SK-N-SH (cell line): ENCODE measurements around the gene HOXD13. TPM values are rescaled to one million over a fixed set of nuclear protein-coding genes. Genes with fewer than 3 reads are reported as not detected.

Experiments
- CTCF ChIA-PET: fragments of 300-600, 350-600 bp; formaldehyde crosslinking; extraction: SDS; loops from one replicate; lab custom pipeline; 2021; lab: Yijun Ruan, JAX
- POLR2A ChIA-PET: fragments of 350-600 bp; sonication (Branson Sonifier 250); formaldehyde crosslinking; extraction: SDS; loops from one replicate; lab custom pipeline; 2020; ENCODE audit warnings: antibody characterized with exemption, inconsistent platforms; lab: Yijun Ruan, JAX
- DNase-seq: peaks from one replicate; pipeline ENCODE4 v3.0.0; 2012
- H2AFZ ChIP-seq: fragments of 200-600 bp; sonication (generic); 2 replicates; pipeline ENCODE4 v1.8.1; 2016; ENCODE audit warnings: antibody characterized with exemption, mild to moderate bottlenecking, low read depth
- H3F3A ChIP-seq: fragments of 200-600 bp; sonication (generic); replicated peaks from 2 replicates; pipeline ENCODE3; 2016; ENCODE audit warnings: antibody characterized with exemption, mild to moderate bottlenecking; ENCODE audit not compliant: insufficient read depth
- H3K27ac ChIP-seq, 2 experiments: fragments of 200-500 bp in 1 of 2; fragments of 200-600 bp in 1 of 2; sonication (Bioruptor generic) in 1 of 2; sonication (generic), shearing (Covaris generic) in 1 of 2; 2 replicates each; pipeline versions ENCODE4 v1.5.1 to v1.6.1; 2014 to 2016; ENCODE audit warnings: low read depth in 2 of 2, inconsistent platforms in 1 of 2, low read length in 1 of 2, mild to moderate bottlenecking in 1 of 2, mixed read lengths in 1 of 2
- H3K27me3 ChIP-seq: fragments of 200-600 bp; sonication (generic), shearing (Covaris generic); 2 replicates; pipeline ENCODE4 v1.6.1; 2016; ENCODE audit warnings: mixed run types; ENCODE audit not compliant: insufficient read depth
- H3K36me3 ChIP-seq, 2 experiments: fragments of 200-500 bp in 1 of 2; fragments of 200-600 bp in 1 of 2; sonication (Bioruptor generic) in 1 of 2; sonication (generic) in 1 of 2; replicated peaks in 1 of 2; 2 replicates each; pipeline versions ENCODE3 to v1.5.1; 2014 to 2016; ENCODE audit warnings: low read length in 1 of 2, mild to moderate bottlenecking in 1 of 2; ENCODE audit not compliant: insufficient read depth in 2 of 2, control insufficient read depth in 1 of 2
- H3K4me1 ChIP-seq, 2 experiments: fragments of 200-500 bp in 1 of 2; fragments of 200-600 bp in 1 of 2; sonication (Bioruptor generic) in 1 of 2; sonication (generic), shearing (Covaris generic) in 1 of 2; 2 replicates each; pipeline versions ENCODE4 v1.5.1 to v1.6.1; 2014 to 2016; ENCODE audit warnings: low read depth in 1 of 2, low read length in 1 of 2, mixed run types in 1 of 2; ENCODE audit not compliant: insufficient read depth in 2 of 2, control insufficient read depth in 1 of 2
- H3K4me2 ChIP-seq: fragments of 200-600 bp; sonication (generic), shearing (Covaris generic); 2 replicates; pipeline ENCODE4 v1.6.1; 2017; ENCODE audit warnings: mixed run types
- H3K4me3 ChIP-seq, 2 experiments: fragments of 200-500 bp in 1 of 2; fragments of 200-600 bp in 1 of 2; sonication (Bioruptor generic) in 1 of 2; sonication (generic), shearing (Covaris generic) in 1 of 2; 2 replicates each; pipeline versions ENCODE4 v1.5.1 to v1.8.1; 2014 to 2016; ENCODE audit warnings: low read depth in 2 of 2, inconsistent platforms in 1 of 2, low read length in 1 of 2, mild to moderate bottlenecking in 1 of 2, mixed read lengths in 1 of 2, moderate library complexity in 1 of 2
- H3K79me2 ChIP-seq: fragments of 200-600 bp; sonication (generic); 2 replicates; pipeline ENCODE4 v1.8.1; 2017; ENCODE audit warnings: mild to moderate bottlenecking; ENCODE audit not compliant: insufficient read depth
- H3K9ac ChIP-seq: fragments of 200-600 bp; sonication (generic); 2 replicates; pipeline ENCODE4 v1.6.1; 2017; ENCODE audit warnings: mixed run types
- H3K9me2 ChIP-seq: fragments of 200-600 bp; sonication (generic); 2 replicates; pipeline ENCODE4 v1.6.1; 2017; ENCODE audit warnings: mixed run types
- H3K9me3 ChIP-seq: fragments of 200-600 bp; sonication (generic); 2 replicates; pipeline ENCODE4 v1.6.1; 2017; ENCODE audit warnings: mixed run types, mild to moderate bottlenecking, moderate library complexity
- H4K20me1 ChIP-seq: fragments of 200-600 bp; sonication (generic); 2 replicates; pipeline ENCODE4 v1.6.1; 2017; ENCODE audit warnings: mild to moderate bottlenecking, mixed run types; ENCODE audit not compliant: insufficient read depth
- CHD2 ChIP-seq: fragments of 150-350 bp; IDR thresholded peaks from 2 replicates; pipeline ENCODE4 v1.6.1; 2018; ENCODE audit warnings: low read length; ENCODE audit not compliant: partially characterized antibody
- EZH2phosphoT487 ChIP-seq: fragments of 200-600 bp; sonication (generic); IDR thresholded peaks from 2 replicates; pipeline ENCODE4 v1.6.1; 2017; ENCODE audit warnings: low read depth, mixed run types, mild to moderate bottlenecking, antibody characterized with exemption, moderate library complexity, borderline replicate concordance
- JUND ChIP-seq: IDR thresholded peaks from 2 replicates; pipeline ENCODE4 v1.4.0; 2012
- MEF2A ChIP-seq: IDR thresholded peaks from 2 replicates; pipeline ENCODE4 v1.4.0; 2012; ENCODE audit warnings: low read depth, borderline replicate concordance
- REST ChIP-seq: IDR thresholded peaks from 2 replicates; pipeline ENCODE4 v1.6.1; 2012; ENCODE audit warnings: mild to moderate bottlenecking, low read depth, low read length, moderate library complexity
- RXRA ChIP-seq: IDR thresholded peaks from 2 replicates; pipeline ENCODE4 v1.4.0; 2012; ENCODE audit warnings: low read depth, mild to moderate bottlenecking, borderline replicate concordance
- TAF1 ChIP-seq: IDR thresholded peaks from 2 replicates; pipeline ENCODE4 v1.6.1; 2012; ENCODE audit warnings: low read depth, mild to moderate bottlenecking, low read length, moderate library complexity, borderline replicate concordance
- USF2 ChIP-seq: fragments of 150-350 bp; IDR thresholded peaks from 2 replicates; pipeline ENCODE4 v1.6.1; 2017; ENCODE audit warnings: antibody characterized with exemption, low read length, low read depth, borderline replicate concordance
- YY1 ChIP-seq: IDR thresholded peaks from 2 replicates; pipeline ENCODE4 v1.4.0; 2012; ENCODE audit warnings: low read depth, mild to moderate bottlenecking
- WGBS: methylation state at CpG from one replicate; pipeline ENCODE4 v1.1.6; 2017; ENCODE audit warnings: low lambda C conversion rate; 5-methylcytosine and 5-hydroxymethylcytosine counted together
- polyA plus RNA-seq, 3 experiments: library from polyadenylated mRNA; depleted of rRNA; stranded (reverse); fragments of >200 nt; gene quantifications; 2 replicates each; pipeline ENCODE4 v1.2.3, GENCODE V29; 2012
- TF ChIP-seq, protein P1 (sequence below): IDR thresholded peaks from 2 replicates; pipeline ENCODE4; 2012
- TF ChIP-seq, protein P2 (sequence below): IDR thresholded peaks from 2 replicates; pipeline ENCODE4 v1.4.0; 2012; ENCODE audit warnings: low read depth, borderline replicate concordance

Gene HOXD13
- polyA plus RNA-seq, 1 of the 3 experiments (the other 2 are of a cell fraction): not detected

DNA sequence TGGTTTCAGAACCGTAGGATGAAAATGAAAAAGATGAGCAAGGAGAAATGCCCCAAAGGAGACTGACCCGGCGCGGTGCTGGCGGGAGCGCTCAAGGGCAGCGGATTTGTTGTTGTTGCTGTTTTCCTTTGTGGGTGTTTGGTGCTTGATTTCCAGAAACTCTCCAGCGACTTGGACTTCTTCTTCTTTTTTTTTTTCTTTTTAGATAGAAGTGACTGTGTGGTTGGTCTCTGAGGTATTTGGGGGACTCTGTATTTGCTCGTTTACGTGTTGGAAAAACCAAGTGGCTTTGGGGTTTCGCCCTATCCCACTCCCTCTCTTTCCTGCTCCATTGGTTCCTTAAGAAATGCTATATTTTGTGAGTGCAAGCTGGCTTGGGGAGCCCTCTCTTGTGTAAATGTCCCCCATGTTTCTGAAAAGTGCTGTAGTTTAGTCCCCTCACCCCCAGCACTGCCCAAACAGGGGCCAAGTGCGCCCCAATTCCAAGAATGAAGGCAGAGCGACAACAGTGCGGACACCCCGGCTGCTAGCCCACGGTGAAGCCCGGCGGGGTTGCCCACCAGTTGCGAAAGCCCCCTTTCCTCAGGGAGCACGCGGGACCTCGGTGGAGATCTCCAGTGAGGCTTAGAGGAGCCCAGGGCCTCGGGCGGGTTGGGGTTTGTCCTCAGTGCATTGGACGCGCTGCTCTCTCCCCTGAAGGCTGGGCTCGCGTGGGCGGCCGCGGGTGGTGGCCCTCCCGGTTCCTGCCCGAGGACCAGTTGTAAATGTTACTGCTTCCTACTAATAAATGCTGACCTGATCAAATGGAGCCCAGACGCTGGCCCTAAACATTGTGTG, 31.8 kb downstream of the HOXD13 start:
- no peak for DNase-seq
- Histone ChIP-seq H4K20me1 (no peaks in the 10 kb centered on the region), H3K9ac (no peak overlapping the region), H3K4me3 (peak overlapping the region in 1 of 2 experiments; percentile 78; a peak in 2 of 4 replicates), H3K27ac (no peak overlapping the region; a peak in 1 of 4 replicates), H3K36me3 (no peaks in the 10 kb centered on the region), H3K4me2 (peak overlapping the region; percentile 84), H3K27me3 (no peaks in the 10 kb centered on the region; the same call in 1 of the 2 replicates), H3K9me2 (no peaks in the 10 kb centered on the region), H3F3A (peaks cover 3% of the 10 kb centered on the region), H3K4me1 (peaks cover 4 to 21% of the 10 kb centered on the region in 2 experiments; a peak in 3 of 4 replicates), H3K9me3 (no peaks in the 10 kb centered on the region), H2AFZ (no peak overlapping the region), H3K79me2 (no peaks in the 10 kb centered on the region)
- WGBS: 86% methylated on average over 20 of the region's 34 CpGs
- TF ChIP-seq CHD2 (no peak), USF2 (no peak), RXRA (no peak), EZH2phosphoT487 (no peak), TAF1 (no peak), JUND (no peak), REST (no peak), MEF2A (no peak), YY1 (no peak)
- TF ChIP-seq, protein P1, sequence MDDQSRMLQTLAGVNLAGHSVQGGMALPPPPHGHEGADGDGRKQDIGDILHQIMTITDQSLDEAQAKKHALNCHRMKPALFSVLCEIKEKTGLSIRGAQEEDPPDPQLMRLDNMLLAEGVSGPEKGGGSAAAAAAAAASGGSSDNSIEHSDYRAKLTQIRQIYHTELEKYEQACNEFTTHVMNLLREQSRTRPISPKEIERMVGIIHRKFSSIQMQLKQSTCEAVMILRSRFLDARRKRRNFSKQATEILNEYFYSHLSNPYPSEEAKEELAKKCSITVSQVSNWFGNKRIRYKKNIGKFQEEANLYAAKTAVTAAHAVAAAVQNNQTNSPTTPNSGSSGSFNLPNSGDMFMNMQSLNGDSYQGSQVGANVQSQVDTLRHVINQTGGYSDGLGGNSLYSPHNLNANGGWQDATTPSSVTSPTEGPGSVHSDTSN: no peak
- TF ChIP-seq, protein P2, sequence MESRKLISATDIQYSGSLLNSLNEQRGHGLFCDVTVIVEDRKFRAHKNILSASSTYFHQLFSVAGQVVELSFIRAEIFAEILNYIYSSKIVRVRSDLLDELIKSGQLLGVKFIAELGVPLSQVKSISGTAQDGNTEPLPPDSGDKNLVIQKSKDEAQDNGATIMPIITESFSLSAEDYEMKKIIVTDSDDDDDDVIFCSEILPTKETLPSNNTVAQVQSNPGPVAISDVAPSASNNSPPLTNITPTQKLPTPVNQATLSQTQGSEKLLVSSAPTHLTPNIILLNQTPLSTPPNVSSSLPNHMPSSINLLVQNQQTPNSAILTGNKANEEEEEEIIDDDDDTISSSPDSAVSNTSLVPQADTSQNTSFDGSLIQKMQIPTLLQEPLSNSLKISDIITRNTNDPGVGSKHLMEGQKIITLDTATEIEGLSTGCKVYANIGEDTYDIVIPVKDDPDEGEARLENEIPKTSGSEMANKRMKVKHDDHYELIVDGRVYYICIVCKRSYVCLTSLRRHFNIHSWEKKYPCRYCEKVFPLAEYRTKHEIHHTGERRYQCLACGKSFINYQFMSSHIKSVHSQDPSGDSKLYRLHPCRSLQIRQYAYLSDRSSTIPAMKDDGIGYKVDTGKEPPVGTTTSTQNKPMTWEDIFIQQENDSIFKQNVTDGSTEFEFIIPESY: no peak
- POLR2A ChIA-PET: interaction anchor here (0.9 to 4.1 kb wide), 3 partner anchors 7 to 514 kb away, joined by 3 to 27 read pairs (median 19); no protein-coding TSS in a partner anchor
- CTCF ChIA-PET: interaction anchor here (0.6 to 26.1 kb wide), 9 partner anchors 10 to 1025 kb away, joined by 3 to 1047 read pairs (median 30); partner anchors contain the start of gene HOXD10
